Osteocyte (in vitro differentiated cells): ENCODE measurements around the gene PTPRM. TPM values are rescaled to one million over a fixed set of nuclear protein-coding genes. Genes with fewer than 3 reads are reported as not detected.

ENCODE experiments used
- DNase-seq: peaks from one replicate; pipeline ENCODE4 v3.0.0; 2021; ENCODE audit warnings: mixed read lengths; ENCODE audit not compliant: unreplicated experiment; ENCODE audit errors: extremely low spot score
- H3K27ac Mint-ChIP-seq: one replicate; pipeline ENCODE4 v1.8.0; 2021; ENCODE audit warnings: mild to moderate bottlenecking, mixed read lengths; ENCODE audit not compliant: unreplicated experiment
- H3K27me3 Mint-ChIP-seq: one replicate; pipeline ENCODE4 v1.8.0; 2021; ENCODE audit warnings: mixed read lengths; ENCODE audit not compliant: unreplicated experiment
- H3K36me3 Mint-ChIP-seq: one replicate; pipeline ENCODE4 v1.8.0; 2021; ENCODE audit warnings: mixed read lengths; ENCODE audit not compliant: unreplicated experiment
- H3K4me1 Mint-ChIP-seq: one replicate; pipeline ENCODE4 v1.8.0; 2021; ENCODE audit warnings: mixed read lengths; ENCODE audit not compliant: unreplicated experiment
- H3K4me3 Mint-ChIP-seq: one replicate; pipeline ENCODE4 v1.8.0; 2021; ENCODE audit warnings: mild to moderate bottlenecking, moderate library complexity, mixed read lengths; ENCODE audit not compliant: unreplicated experiment
- H3K9me3 Mint-ChIP-seq: one replicate; pipeline ENCODE4 v1.8.0; 2021; ENCODE audit warnings: mixed read lengths; ENCODE audit not compliant: unreplicated experiment
- CTCF ChIP-seq: fragments of 200-600 bp; sonication (generic); IDR thresholded peaks from 2 replicates; pipeline ENCODE4 v1.5.0; 2021; ENCODE audit warnings: antibody characterized with exemption, mild to moderate bottlenecking, moderate library complexity
- total RNA-seq: library from RNA; stranded (reverse); gene quantifications from 2 replicates; pipeline ENCODE4 v1.2.1, GENCODE V29; 2021

PTPRM gene
- total RNA-seq, 1 donor from 2014 or later = 105 TPM

GRCh38 chr18:8019600-8019999 lies 452.5 kb downstream of the PTPRM start:
- Mint-ChIP-seq H3K4me3 (no peak overlapping the region), H3K36me3 (peaks cover 6% of the 10 kb centered on the region), H3K27ac (no peak overlapping the region), H3K4me1 (peaks cover 30% of the 10 kb centered on the region), H3K9me3 (peaks cover 6% of the 10 kb centered on the region), H3K27me3 (no peaks in the 10 kb centered on the region)
- TF ChIP-seq CTCF = no peak
- no peak for DNase-seq

- H3K4me1 Mint-ChIP-seq = peaks cover 30% of the 10 kb centered on the region
- H3K36me3 Mint-ChIP-seq = peaks cover 6% of the 10 kb centered on the region
- no peak for DNase-seq
- H3K27me3 Mint-ChIP-seq = no peaks in the 10 kb centered on the region
- no peak overlapping the region for H3K27ac Mint-ChIP-seq
- H3K9me3 Mint-ChIP-seq = peaks cover 6% of the 10 kb centered on the region
- H3K4me3 Mint-ChIP-seq = no peak overlapping the region
- TF ChIP-seq CTCF = no peak
Observed at GRCh38 chr18:8020132-8020846, 453.2 kb downstream of the PTPRM start.

- peaks cover 6% of the 10 kb centered on the region for H3K36me3 Mint-ChIP-seq
- H3K4me3 Mint-ChIP-seq = no peak overlapping the region
- peaks cover 3% of the 10 kb centered on the region for H3K9me3 Mint-ChIP-seq
- no peak for DNase-seq
- H3K27ac Mint-ChIP-seq = no peak overlapping the region
- no peak for TF ChIP-seq CTCF
- no peaks in the 10 kb centered on the region for H3K4me1 Mint-ChIP-seq
- H3K27me3 Mint-ChIP-seq = no peaks in the 10 kb centered on the region
Observed at GRCh38 chr18:8029061-8029460, 461.9 kb downstream of the PTPRM start.

- Mint-ChIP-seq H3K9me3 (peaks cover 9% of the 10 kb centered on the region), H3K27ac (no peak overlapping the region), H3K36me3 (peaks cover 10% of the 10 kb centered on the region), H3K4me1 (no peaks in the 10 kb centered on the region), H3K27me3 (no peaks in the 10 kb centered on the region), H3K4me3 (no peak overlapping the region)
- DNase-seq = no peak
- TF ChIP-seq CTCF = no peak
Observed at GRCh38 chr18:8029731-8030130, 462.6 kb downstream of the PTPRM start.

- Mint-ChIP-seq H3K4me3 (no peak overlapping the region), H3K4me1 (no peaks in the 10 kb centered on the region), H3K9me3 (peaks cover 11% of the 10 kb centered on the region), H3K36me3 (peaks cover 12% of the 10 kb centered on the region), H3K27me3 (no peaks in the 10 kb centered on the region), H3K27ac (no peak overlapping the region)
- no peak for TF ChIP-seq CTCF
- no peak for DNase-seq
Observed at GRCh38 chr18:8030201-8030600, 463.1 kb downstream of the PTPRM start.
